AG09319 (cell line): ENCODE results near the gene DLGAP1.

Source experiments
- DNase-seq: peaks from one replicate; pipeline ENCODE4 v3.0.0-alpha.2; 2010; ENCODE audit warnings: low read depth; ENCODE audit errors: extremely low read depth
- CTCF ChIP-seq: IDR thresholded peaks from 2 replicates; pipeline ENCODE4 v1.5.1; 2011; ENCODE audit warnings: low read depth, mild to moderate bottlenecking, inconsistent platforms, low read length, moderate library complexity

Gene DLGAP1

GRCh38 chr18:3552305-3552704 is 902.8 kb downstream of the DLGAP1 start:
- no peak for DNase-seq
- TF ChIP-seq CTCF = no peak

DNA sequence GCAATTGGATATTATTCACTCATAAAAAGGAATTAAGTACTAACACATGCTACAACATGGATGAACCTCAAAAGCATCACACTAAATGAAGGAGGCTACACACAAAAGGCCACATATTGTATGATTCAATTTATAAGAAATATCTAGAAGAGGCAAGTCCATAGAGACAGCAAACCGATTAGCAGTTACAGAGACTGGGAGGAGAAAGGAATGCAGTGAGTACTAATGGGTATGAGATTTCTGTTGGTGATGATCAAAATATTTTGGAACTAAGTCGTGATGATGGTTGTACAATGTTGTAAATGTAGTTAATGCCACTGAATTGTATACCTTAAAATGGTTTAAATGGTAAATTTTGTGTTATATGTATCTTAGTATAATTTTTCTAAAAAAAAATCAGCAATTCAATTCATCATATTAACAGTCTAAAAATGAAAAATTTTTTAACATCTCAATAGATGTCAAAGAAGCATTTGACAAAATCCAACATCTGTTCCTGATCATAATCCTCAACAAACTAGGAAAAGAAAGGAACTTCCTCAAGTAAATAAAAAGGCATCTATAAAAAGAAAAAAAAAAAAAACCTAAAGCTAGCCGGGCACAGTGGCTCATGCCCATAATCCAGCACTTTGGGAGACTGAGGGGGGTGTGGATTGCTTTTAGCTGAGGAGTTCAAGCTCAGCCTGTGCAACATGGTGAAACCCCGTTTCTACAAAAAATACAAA is 907.1 kb downstream of the DLGAP1 start:
- TF ChIP-seq CTCF = no peak
- DNase-seq = no peak

GRCh38 chr18:3546106-3546505 is 909.0 kb downstream of the DLGAP1 start:
- no peak for DNase-seq
- TF ChIP-seq CTCF = no peak

DNA sequence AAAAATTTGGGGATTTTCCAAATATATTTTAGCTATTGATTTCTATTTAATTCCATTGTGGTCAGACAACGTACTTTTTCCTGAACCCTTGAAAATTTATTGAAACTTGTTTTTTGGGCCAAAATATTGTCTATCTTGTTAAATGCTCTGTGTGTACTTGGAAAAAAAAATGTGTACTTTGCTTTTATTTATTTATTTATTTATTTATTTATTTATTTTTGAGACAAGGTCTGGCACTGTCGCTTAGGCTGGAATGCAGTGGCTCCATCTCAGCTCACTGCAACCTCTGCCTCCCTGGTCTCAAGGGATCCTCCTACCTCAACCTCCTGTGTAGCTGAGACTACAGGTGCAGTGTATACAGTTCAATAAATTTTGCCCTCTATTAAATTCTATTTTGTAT is 910.6 kb downstream of the DLGAP1 start:
- no peak for TF ChIP-seq CTCF
- DNase-seq = no peak

DNA sequence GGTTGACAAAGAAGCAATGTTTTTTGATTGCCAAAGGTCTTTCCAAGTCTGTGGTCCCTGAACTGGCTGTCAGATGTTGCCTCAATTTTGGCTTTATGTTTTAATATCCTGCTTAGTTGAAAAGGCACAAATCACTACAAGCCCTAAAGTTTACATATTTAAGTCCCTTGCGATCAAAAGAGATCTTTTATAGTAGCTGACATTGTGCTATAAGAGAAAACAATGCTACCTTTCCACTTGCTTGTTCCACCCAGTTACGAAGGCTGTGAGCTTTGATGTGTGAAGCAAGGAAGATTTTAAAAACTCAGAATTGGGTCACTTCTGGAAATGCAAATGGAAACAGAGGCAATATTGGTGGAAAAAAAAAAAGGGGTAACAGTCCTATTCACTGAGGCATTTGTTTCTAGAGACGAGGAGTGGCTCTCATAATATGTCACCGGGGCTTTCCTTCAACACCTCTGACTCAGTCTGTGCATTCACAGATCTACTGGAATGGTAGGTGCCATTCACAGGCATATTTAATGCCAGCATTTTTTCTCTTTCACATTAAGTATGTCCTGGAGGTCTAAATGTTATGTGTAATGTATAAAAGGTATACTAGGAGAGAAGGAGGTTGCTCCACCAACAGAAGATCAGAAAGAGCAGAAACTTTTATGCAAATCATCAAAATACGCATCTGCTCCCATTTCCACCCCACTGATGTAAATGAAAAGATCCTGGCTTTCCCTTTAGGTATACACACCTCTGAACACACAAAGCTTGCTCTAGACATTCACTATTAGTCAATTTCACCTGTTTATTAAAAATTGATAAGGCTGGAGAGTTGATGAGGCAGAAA is 913.3 kb downstream of the DLGAP1 start:
- DNase-seq = no peak
- TF ChIP-seq CTCF = no peak

DNA sequence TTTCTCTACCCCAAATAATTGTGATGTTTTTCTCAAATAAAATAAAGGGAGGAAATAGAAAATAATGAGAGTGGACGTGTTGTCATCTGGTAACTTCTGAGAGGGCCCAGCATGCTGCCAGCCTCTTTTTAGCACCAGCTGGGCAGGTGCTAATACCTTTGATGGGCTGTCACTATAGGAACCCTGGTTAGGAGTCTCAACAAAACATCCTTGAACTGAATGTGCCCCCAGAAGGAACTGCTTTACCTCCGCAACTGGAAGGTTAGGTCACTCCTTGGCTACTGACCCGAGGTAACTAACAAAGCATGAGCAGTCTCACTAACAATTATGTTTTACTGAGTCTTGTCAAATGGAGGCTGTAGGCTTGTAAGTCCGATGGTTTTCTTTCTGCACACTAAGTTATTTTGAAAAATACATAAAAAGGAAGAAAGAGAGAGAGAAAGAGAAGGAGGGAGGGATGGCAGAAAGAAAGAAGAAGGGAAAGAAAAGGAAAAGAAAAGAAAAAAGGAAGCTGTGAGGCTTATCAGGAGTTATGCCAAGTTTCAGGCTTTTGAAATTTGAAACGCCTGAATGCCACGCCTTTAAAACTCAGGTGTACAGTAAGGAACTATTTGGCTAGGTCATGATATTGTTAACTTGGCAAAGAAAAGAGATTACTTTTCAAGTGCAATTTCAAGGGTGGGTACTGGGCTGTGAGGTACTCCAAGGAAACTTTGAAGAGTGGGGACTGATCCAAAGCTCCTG is 914.1 kb downstream of the DLGAP1 start:
- no peak for TF ChIP-seq CTCF
- DNase-seq = no peak
